Right lobe of liver (tissue), 6 donors: Measurements from ENCODE around the gene KASH5. TPM values are rescaled to one million over a fixed set of nuclear protein-coding genes. Genes with fewer than 3 reads are reported as not detected.

ENCODE experiments used
- ATAC-seq, 4 donors: fragments of 200-7000 bp; cut with Tn5 transposase; one replicate each; pipeline ENCODE4 v1.9.1; 2020; ENCODE audit warnings: mild to moderate bottlenecking in 4 of 4, moderate library complexity in 4 of 4
- DNase-seq, 3 donors: peaks; one replicate each; pipeline ENCODE4 v3.0.0-alpha.2; 2020
- H3K27ac ChIP-seq, 3 donors: fragments of 200-600 bp; one replicate each; pipeline ENCODE4 v1.8.0; 2022
- H3K27me3 ChIP-seq, 2 donors: fragments of 200-600 bp; one replicate each; pipeline ENCODE4 v1.8.0; 2022
- H3K36me3 ChIP-seq, 4 donors: fragments of 200-600 bp; sonication (generic) in 1 of 4; one replicate each; pipeline versions ENCODE4 v1.5.1 to v1.8.0; 2017 to 2022; ENCODE audit warnings: control low read depth in 1 of 4
- H3K4me1 ChIP-seq, 4 donors: fragments of 200-600 bp; sonication (generic) in 1 of 4; one replicate each; pipeline versions ENCODE4 v1.5.1 to v1.8.0; 2017 to 2022; ENCODE audit warnings: control low read depth in 1 of 4
- H3K4me3 ChIP-seq, 3 donors: fragments of 200-600 bp; one replicate each; pipeline ENCODE4 v1.8.0; 2022
- H3K9me3 ChIP-seq, 4 donors: fragments of 200-600 bp; sonication (generic) in 1 of 4; one replicate each; pipeline versions ENCODE4 v1.5.1 to v1.8.0; 2017 to 2022; ENCODE audit warnings: control low read depth in 1 of 4
- POLR2A ChIP-seq: fragments of 450-650 bp; IDR thresholded peaks from one replicate; pipeline ENCODE4 v1.6.1; 2017; ENCODE audit warnings: antibody characterized with exemption, mild to moderate bottlenecking
- WGBS: methylation state at CpG from one replicate; pipeline ENCODE4 v1.1.6; 2018; ENCODE audit warnings: low coverage, low lambda C conversion rate; ENCODE audit not compliant: insufficient coverage; ENCODE audit errors: missing lambda C conversion rate; 5-methylcytosine and 5-hydroxymethylcytosine counted together
- intact Hi-C, 2 donors: fragments of 100-400 bp; cut with DNase I; formaldehyde crosslinking; loops; one replicate each; pipeline versions ENCODE4 v1.11.2 to v1.14.1; 2022
- long read RNA-seq: library from polyadenylated mRNA; unstranded; transcript quantifications from one replicate; pipeline ENCODE4 v2.0.0, GENCODE V29; 2019
- total RNA-seq, 6 experiments: library from RNA; depleted of rRNA in 2 of 6; stranded (reverse); fragments of >200 nt in 2 of 6; fragmentation: NEBNext Ultra II Directional in 3 of 6; extraction: Animal tissue kit (Norgen Biotek cat#: 25700) in 3 of 6; gene quantifications; one replicate each; pipeline versions ENCODE4 v1.1.0 to v1.2.4, GENCODE V29; 2016 to 2023
- TF ChIP-seq, protein P1 (sequence below), 4 donors: fragments of 200-600 bp in 3 of 4; fragments of 450-650 bp in 1 of 4; IDR thresholded peaks; one replicate each; pipeline versions ENCODE4 v1.5.1 to v1.8.0; 2016 to 2022; ENCODE audit warnings: antibody characterized with exemption in 4 of 4, mild to moderate bottlenecking in 2 of 4
- donor health status: DM: no; HTN: yes; CAD: no.
- donor health status: DM: no; HTN: no; CAD: no.
- donor health status: DM: no; HTN: no; CAD: no.
- donor health status: DM: no; HTN: yes; CAD: no.
- donor health status: DM: no; HTN: yes; CAD: no.

Gene KASH5, protein sequence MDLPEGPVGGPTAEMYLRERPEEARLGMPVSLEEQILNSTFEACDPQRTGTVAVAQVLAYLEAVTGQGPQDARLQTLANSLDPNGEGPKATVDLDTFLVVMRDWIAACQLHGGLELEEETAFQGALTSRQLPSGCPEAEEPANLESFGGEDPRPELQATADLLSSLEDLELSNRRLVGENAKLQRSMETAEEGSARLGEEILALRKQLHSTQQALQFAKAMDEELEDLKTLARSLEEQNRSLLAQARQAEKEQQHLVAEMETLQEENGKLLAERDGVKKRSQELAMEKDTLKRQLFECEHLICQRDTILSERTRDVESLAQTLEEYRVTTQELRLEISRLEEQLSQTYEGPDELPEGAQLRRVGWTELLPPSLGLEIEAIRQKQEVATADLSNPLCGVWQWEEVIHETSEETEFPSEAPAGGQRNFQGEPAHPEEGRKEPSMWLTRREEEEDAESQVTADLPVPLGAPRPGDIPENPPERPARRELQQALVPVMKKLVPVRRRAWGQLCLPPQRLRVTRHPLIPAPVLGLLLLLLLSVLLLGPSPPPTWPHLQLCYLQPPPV
- total RNA-seq: under 1 TPM in 1 of 6 experiments, not detected in 5; 0.32 TPM
- long read RNA-seq: 0 reads

DNA sequence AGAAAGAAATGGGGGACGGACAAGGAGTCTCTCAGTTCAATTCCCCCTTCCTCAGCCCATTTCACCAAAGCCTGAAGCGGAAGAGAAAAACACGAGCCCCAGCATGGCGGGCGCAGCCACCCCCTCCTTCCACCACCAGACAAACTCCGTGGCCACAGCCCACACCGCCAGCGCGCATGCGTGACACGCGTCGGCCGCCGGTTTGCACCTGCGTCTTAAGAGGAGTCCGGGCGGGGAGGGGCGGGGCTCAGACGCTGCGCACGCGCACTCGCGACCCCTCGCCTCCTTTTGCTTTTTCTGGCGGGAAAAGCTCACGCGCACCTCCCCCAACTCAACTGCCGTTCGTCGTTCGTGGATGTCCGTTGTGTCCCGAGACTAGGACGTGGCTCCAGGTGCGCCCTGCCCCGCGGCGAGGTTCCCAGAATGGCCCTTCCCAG is at the start of gene KASH5:
TSS of gene KASH5 (plus strand) at position 314 of the 437 bp plus-strand sequence. CDS start 2,635 bp downstream, outside the sequence.
- no peaks in the 10 kb centered on the region for H3K36me3 ChIP-seq
- H3K27ac ChIP-seq: no peak within 1 kb of the TSS
- no peaks in the 10 kb centered on the region for H3K27me3 ChIP-seq
- no peaks in the 10 kb centered on the region for H3K4me1 ChIP-seq
- ATAC-seq: peak; percentile 67 to 85 (median 82)
- intact Hi-C loops: no loop called here
- peak within 1 kb of the TSS in 2 of 3 donors; percentile 39 to 43 for H3K4me3 ChIP-seq
- peak; percentile 84 to 92 (median 90) for DNase-seq
- WGBS: 52% methylated on average over 22 of the region's 40 CpGs
- no peaks in the 10 kb centered on the region for H3K9me3 ChIP-seq
- no peak for TF ChIP-seq POLR2A
- TF ChIP-seq, protein P1, sequence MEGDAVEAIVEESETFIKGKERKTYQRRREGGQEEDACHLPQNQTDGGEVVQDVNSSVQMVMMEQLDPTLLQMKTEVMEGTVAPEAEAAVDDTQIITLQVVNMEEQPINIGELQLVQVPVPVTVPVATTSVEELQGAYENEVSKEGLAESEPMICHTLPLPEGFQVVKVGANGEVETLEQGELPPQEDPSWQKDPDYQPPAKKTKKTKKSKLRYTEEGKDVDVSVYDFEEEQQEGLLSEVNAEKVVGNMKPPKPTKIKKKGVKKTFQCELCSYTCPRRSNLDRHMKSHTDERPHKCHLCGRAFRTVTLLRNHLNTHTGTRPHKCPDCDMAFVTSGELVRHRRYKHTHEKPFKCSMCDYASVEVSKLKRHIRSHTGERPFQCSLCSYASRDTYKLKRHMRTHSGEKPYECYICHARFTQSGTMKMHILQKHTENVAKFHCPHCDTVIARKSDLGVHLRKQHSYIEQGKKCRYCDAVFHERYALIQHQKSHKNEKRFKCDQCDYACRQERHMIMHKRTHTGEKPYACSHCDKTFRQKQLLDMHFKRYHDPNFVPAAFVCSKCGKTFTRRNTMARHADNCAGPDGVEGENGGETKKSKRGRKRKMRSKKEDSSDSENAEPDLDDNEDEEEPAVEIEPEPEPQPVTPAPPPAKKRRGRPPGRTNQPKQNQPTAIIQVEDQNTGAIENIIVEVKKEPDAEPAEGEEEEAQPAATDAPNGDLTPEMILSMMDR (IDR thresholded peaks at IDR 0.05): no peak

DNA sequence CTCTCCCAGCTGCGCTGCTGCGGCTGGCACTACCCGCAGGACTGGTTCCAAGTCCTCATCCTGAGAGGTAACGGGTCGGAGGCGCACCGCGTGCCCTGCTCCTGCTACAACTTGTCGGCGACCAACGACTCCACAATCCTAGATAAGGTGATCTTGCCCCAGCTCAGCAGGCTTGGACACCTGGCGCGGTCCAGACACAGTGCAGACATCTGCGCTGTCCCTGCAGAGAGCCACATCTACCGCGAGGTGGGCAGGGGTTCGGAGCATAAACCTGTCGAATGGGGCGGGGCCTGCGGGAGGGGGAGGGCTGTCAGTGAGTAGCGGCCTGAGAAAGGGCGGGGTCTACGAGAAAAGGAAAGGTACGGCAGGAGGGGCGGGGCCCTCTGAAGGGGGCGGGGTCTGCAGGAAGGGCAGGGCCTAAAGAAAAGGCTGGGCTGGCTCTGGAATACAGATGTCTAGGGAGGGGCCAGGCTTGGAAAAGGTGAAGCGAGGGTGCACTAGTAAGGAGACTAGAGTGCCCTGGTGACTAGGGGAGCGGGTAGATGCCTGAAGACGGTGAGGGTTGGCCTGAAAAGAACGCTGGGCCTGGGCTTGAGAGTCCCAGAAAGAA is 49.3 kb upstream of the KASH5 start:
- intact Hi-C loops: no loop called here
- peaks cover 0 to 8% (median 4%) of the 10 kb centered on the region in 4 donors for H3K4me1 ChIP-seq
- TF ChIP-seq POLR2A: no peak
- TF ChIP-seq, protein P1 (IDR thresholded peaks at IDR 0.05): no peak
- no peaks in the 10 kb centered on the region for H3K27me3 ChIP-seq
- ATAC-seq (peak; percentile 70 to 80 (median 76)), DNase-seq (peak; percentile 90 to 94 (median 94))
- H3K36me3 ChIP-seq: no peaks in the 10 kb centered on the region
- H3K9me3 ChIP-seq: no peaks in the 10 kb centered on the region
- peak overlapping the region; percentile 43 to 67 (median 56) for H3K4me3 ChIP-seq
- peak overlapping the region; percentile 89 to 92 (median 91) for H3K27ac ChIP-seq
- 31% methylated on average over 13 of the region's 30 CpGs for WGBS

DNA sequence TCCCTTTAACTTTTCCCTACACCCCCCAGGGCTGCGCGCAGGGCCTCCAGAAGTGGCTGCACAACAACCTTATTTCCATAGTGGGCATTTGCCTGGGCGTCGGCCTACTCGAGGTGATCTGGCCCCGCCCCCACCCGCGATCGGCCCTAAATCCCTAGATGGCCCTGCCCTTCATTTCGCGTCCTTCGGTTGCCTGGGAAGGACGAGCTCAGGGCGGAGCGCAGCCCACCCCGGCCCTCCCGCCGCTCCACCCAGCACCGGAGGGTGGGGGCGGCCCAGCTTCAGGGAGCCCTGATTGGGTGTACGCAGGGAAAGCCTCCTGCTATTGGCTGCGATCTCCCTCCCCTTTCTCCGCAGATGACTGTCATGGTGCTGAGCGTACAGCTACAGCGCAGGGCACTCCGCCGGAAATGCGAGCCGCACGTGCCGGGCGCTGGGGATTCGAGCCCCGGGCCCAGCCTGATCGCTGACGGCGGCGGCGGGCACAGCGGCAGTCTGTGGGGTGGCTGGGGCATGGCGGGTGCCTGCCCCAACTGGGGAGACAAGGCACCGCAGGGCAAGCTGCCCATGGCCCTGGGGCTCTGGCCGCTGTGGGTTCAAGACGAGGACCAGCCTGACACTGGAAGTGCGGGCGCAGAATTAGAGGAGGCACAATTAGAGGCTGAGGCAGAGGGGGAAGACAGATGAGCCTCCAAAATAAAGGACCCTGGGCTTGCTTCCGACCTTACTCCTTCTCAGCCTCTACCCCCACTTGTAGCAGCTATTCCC is 48.6 kb upstream of the KASH5 start:
- H3K36me3 ChIP-seq: no peaks in the 10 kb centered on the region
- no peaks in the 10 kb centered on the region for H3K27me3 ChIP-seq
- peak overlapping the region; percentile 43 to 67 (median 56) for H3K4me3 ChIP-seq
- ATAC-seq: peak; percentile 82 to 92 (median 87)
- peak; percentile 86 to 94 (median 93) for DNase-seq
- peak overlapping the region; percentile 89 to 92 (median 91) for H3K27ac ChIP-seq
- H3K4me1 ChIP-seq: peaks cover 0 to 8% (median 4%) of the 10 kb centered on the region in 4 donors
- H3K9me3 ChIP-seq: no peaks in the 10 kb centered on the region
- intact Hi-C loops: no loop called here
- 10% methylated on average over 2 of the region's 47 CpGs for WGBS
- TF ChIP-seq, protein P1 (IDR thresholded peaks at IDR 0.05): no peak
- TF ChIP-seq POLR2A: peak; percentile 74
